ENCODE measurements around the gene GPD1. TPM values are rescaled to one million over a fixed set of nuclear protein-coding genes. Genes with fewer than 3 reads are reported as not detected.

GPD1 gene
- total RNA-seq, 1 experiment from 2014 or later, result 1.5 TPM

DNA sequence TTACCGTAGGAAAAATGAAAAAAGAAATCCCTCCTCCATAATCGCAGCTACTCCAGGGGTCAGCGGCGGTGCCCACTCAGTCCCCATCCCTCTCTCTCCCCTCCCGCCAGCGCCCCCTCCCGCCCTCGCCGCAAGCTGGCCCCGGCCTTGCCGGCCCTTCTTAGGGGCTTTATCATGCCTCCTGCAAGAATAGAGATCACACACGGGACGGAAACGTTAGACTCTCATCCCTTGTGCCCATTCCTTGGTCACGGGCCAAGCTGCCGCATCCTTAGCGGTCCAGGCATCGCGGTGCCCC is 7.5 kb downstream of the GPD1 start:
- peak overlapping the region; percentile 100 for H3K4me3 Mint-ChIP-seq (ENCODE audit: unreplicated experiment)
- peaks cover 17% of the 10 kb centered on the region for H3K4me1 Mint-ChIP-seq (ENCODE audit: low read depth, unreplicated experiment)
- H3K9me3 ChIP-seq, result no peaks in the 10 kb centered on the region
- CTCF ChIA-PET, result interaction anchor here (0.6 to 4.4 kb wide), 32 partner anchors 8 to 1225 kb away, joined by 3 to 105 read pairs (median 8); partner anchors contain the start of genes CERS5, GPD1, NCKAP5L and SMARCD1
- TF ChIP-seq, protein P1, sequence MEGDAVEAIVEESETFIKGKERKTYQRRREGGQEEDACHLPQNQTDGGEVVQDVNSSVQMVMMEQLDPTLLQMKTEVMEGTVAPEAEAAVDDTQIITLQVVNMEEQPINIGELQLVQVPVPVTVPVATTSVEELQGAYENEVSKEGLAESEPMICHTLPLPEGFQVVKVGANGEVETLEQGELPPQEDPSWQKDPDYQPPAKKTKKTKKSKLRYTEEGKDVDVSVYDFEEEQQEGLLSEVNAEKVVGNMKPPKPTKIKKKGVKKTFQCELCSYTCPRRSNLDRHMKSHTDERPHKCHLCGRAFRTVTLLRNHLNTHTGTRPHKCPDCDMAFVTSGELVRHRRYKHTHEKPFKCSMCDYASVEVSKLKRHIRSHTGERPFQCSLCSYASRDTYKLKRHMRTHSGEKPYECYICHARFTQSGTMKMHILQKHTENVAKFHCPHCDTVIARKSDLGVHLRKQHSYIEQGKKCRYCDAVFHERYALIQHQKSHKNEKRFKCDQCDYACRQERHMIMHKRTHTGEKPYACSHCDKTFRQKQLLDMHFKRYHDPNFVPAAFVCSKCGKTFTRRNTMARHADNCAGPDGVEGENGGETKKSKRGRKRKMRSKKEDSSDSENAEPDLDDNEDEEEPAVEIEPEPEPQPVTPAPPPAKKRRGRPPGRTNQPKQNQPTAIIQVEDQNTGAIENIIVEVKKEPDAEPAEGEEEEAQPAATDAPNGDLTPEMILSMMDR (IDR thresholded peaks at IDR 0.05; ENCODE audit: insufficient read depth in 1 of 2, low read depth in 1 of 2, low read length in 1 of 2, severe bottlenecking in 1 of 2, unreplicated experiment in 1 of 2), result no peak
- POLR2A ChIA-PET, result interaction anchor here (0.5 to 2.3 kb wide), 10 partner anchors 17 to 370 kb away, joined by 3 to 30 read pairs (median 5); partner anchors contain the start of genes CERS5, SMARCD1 and TMBIM6
- DNase-seq, result no peak
- no peaks in the 10 kb centered on the region for H3K9me3 Mint-ChIP-seq (ENCODE audit: unreplicated experiment)
- intact Hi-C loops (cut with micrococcal nuclease; ENCODE audit: unreplicated experiment), result loop anchor here (1.0 kb wide), 3 partner anchors 10 to 86 kb away; partner anchors contain the start of gene RACGAP1
- H3K36me3 ChIP-seq (ENCODE audit: control insufficient read depth, insufficient read depth, low read length), result no peaks in the 10 kb centered on the region
- H3K4me3 ChIP-seq (ENCODE audit: low read depth, low read length), result no peak overlapping the region
- H3K27me3 Mint-ChIP-seq (ENCODE audit: insufficient read depth, unreplicated experiment), result no peaks in the 10 kb centered on the region
- BruUV-seq (replicated peaks), result no TSS peak
- peaks cover 24% of the 10 kb centered on the region for H3K4me1 ChIP-seq
- no peaks in the 10 kb centered on the region for H3K27me3 ChIP-seq (replicated peaks; ENCODE audit: control insufficient read depth, insufficient read depth, low read length)
- peak overlapping the region; percentile 97 for H3K27ac Mint-ChIP-seq (ENCODE audit: unreplicated experiment)
- H3K36me3 Mint-ChIP-seq (ENCODE audit: insufficient read depth, unreplicated experiment), result peaks cover 28% of the 10 kb centered on the region

DNA sequence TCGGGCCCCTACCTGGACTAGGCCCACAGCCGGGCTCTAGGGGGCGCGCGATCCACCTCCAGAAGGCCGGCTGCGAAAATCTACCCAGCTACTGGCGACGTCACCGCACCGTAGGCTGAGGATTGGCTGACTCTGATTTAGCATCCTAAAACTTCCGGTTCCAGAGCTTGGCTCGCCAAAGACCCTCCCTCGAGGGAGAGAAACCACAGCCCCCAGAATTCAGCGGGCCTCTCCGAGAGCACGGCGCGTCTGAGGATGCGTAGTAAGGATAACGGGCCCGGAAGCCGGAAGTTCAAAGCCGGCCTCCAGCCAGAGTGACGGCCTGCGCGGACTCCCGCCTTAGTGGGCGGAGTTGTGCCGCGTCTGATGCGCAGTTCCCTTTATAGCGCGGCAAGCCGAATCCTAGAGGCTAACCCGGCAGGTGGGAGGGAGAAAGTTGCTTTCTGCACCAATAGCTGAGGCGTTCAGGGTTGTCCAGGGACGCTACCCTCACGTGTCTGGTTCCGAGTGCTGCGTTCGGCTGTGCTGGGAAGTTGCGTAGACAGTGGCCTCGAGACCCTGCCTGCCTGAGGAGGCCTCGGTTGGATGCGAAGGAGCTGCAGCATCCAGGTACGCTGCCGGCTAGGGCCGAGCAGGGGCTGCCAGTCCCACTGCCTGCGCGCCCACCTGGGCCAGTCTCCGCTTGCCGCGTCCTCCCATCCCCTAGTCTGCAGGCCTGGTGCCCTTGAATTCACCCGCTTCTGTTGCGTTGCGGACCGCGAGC is 8.1 kb downstream of the GPD1 start, which contains the start of gene COX14:
TSS of gene COX14 (plus strand) at position 544 of the 763 bp plus-strand sequence. CDS start 7,808 bp downstream, outside the sequence.
- Mint-ChIP-seq H3K9me3 (ENCODE audit: unreplicated experiment) (no peaks in the 10 kb centered on the region), H3K27me3 (ENCODE audit: insufficient read depth, unreplicated experiment) (no peaks in the 10 kb centered on the region), H3K27ac (ENCODE audit: unreplicated experiment) (peak within 1 kb of the TSS; percentile 97), H3K4me1 (ENCODE audit: low read depth, unreplicated experiment) (peaks cover 17% of the 10 kb centered on the region), H3K36me3 (ENCODE audit: insufficient read depth, unreplicated experiment) (peaks cover 32% of the 10 kb centered on the region), H3K4me3 (ENCODE audit: unreplicated experiment) (peak within 1 kb of the TSS; percentile 100)
- CTCF ChIA-PET, result interaction anchor here (0.6 to 4.4 kb wide), 37 partner anchors 8 to 1226 kb away, joined by 3 to 105 read pairs (median 8); partner anchors contain the start of genes CERS5, GPD1, NCKAP5L and SMARCD1
- Histone ChIP-seq H3K4me1 (peaks cover 24% of the 10 kb centered on the region), H3K4me3 (ENCODE audit: low read depth, low read length) (peak within 1 kb of the TSS; percentile 80), H3K27me3 (replicated peaks; ENCODE audit: control insufficient read depth, insufficient read depth, low read length) (no peaks in the 10 kb centered on the region), H3K36me3 (ENCODE audit: control insufficient read depth, insufficient read depth, low read length) (no peaks in the 10 kb centered on the region), H3K9me3 (no peaks in the 10 kb centered on the region)
- POLR2A ChIA-PET, result interaction anchor here (0.5 to 2.3 kb wide), 21 partner anchors 9 to 1244 kb away, joined by 3 to 30 read pairs (median 4); partner anchors contain the start of genes CERS5, FAM186A, SMARCD1 and TMBIM6
- intact Hi-C loops (cut with micrococcal nuclease; ENCODE audit: unreplicated experiment), result loop anchor here (1.0 kb wide), 6 partner anchors 11 to 288 kb away; partner anchors contain the start of genes CERS5, LARP4, RACGAP1 and SMARCD1
- TF ChIP-seq, protein P1 (IDR thresholded peaks at IDR 0.05; ENCODE audit: insufficient read depth in 1 of 2, low read depth in 1 of 2, low read length in 1 of 2, severe bottlenecking in 1 of 2, unreplicated experiment in 1 of 2), result peak; percentile 94 to 97
- BruUV-seq (replicated peaks), result no TSS peak
- DNase-seq, result peak; percentile 100

All from Caco-2 (cell line).